Stimulated activated naive CD8-positive, alpha-beta T cell treated with anti-CD3 and anti-CD28 coated beads, Interleukin-15, Interleukin-2, amounts not matched to agents 100 U/mL and 50 U/mL, for 24 hours (primary cell): Measurements from ENCODE around the gene RAD51C.
"Not testable (repeated sequence)": the region's sequence is repeated elsewhere in the genome, so short reads cannot be mapped to it uniquely, and the experiment has no call there.

Experiments used
- ATAC-seq: fragments of 150-1000 bp; cut with Tn5 transposase; one replicate; pipeline ENCODE4 v1.10.0; 2021
- DNase-seq: peaks from one replicate; pipeline ENCODE4 v3.0.0; 2021

Gene RAD51C

DNA sequence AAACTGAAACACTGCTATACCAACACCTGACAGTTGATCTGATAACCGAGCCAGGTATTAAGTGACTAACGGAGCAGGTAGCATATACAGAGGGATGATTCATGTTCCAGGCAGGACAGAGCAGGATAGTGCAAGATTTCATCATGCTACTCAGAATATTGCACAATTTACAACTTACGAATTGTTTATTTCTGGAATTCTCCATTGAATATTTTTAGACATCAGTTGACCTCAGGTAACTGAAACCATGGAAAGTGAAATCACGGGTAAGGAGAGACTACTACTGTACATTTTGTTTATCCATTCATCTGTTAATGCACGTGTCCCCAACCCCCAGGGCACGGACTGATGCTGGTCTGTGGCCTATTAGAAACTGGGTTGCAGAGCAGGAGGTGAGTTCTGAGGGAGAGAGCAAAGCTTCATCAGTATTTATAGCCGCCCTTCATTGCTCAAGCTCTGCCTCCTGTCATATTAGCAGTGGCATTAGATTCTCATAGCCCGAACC, 48.8 kb downstream of the RAD51C start:
- no peak for ATAC-seq
- no peak for DNase-seq

DNA sequence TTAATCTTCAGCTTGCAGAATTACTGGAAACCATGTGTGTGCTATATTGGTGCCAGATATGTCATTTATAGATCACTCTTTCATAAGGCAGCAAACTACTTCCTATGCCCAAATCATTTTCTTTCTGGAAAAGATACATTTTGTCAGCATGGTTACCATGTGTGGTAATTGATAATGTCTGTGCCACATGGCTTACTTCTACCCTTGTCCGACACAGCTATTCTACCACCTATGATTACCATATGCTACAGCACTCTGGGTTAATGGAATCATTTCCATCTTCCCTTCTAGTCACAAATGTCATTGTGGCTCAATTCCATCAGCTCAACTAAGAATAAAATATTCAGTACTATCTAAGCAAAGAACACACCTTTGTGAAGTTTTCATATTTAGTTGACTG, 55.3 kb downstream of the RAD51C start:
- ATAC-seq: no peak
- no peak for DNase-seq

DNA sequence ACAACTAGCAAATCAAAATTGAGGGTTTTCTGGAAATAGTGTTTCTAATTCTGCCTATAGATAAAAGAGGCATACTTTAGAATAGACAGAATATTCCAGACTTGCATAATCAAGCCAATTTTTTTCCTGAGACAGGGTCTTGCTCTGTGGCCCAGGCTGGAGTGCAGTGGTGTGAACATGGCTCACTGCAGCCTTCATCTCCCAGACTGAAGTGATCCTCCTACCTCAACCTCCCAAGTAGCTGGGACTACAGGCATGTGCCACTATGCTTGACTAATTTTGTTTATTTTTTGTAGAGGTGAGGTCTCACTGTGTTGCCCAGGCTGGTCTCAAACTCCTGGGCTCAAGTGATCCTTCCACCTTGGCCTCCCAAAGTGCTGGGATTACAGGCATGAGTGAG, 57.2 kb downstream of the RAD51C start:
- DNase-seq, ATAC-seq: not testable (repeated sequence)

DNA sequence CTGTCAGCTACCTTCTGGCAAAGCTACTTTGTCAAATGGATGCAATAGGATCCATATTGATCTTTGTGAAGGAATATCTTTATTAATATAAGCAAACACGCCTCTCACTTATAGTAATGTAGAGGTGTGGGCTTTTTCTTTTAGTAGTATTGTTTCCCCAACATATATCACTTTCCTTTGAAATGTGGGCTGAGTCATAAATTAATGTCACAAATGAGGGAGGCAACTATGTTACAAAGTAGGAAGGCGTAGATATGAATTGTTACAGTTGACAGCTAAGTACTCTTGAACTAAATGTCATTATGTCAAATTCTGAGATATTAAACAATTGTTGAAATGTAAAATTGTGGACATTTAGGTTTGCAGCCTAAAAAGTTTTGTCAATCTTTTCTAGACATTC, 60.6 kb downstream of the RAD51C start:
- no peak for DNase-seq
- ATAC-seq: no peak

DNA sequence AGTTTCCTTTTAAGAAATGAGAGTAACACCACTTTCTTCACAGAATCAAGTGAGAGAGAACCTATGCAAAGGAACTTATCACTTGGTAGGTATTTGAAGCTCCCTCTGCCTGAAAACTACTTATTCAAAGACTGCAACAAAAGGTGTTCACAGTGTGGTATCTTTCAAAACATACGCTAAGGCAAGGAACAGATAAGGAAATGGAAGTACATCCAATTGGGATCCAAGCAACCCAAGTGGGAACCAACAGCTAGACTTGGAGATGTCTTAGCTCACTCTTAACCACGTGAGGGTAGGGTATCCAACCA, 62.8 kb downstream of the RAD51C start:
- no peak for ATAC-seq
- no peak for DNase-seq

DNA sequence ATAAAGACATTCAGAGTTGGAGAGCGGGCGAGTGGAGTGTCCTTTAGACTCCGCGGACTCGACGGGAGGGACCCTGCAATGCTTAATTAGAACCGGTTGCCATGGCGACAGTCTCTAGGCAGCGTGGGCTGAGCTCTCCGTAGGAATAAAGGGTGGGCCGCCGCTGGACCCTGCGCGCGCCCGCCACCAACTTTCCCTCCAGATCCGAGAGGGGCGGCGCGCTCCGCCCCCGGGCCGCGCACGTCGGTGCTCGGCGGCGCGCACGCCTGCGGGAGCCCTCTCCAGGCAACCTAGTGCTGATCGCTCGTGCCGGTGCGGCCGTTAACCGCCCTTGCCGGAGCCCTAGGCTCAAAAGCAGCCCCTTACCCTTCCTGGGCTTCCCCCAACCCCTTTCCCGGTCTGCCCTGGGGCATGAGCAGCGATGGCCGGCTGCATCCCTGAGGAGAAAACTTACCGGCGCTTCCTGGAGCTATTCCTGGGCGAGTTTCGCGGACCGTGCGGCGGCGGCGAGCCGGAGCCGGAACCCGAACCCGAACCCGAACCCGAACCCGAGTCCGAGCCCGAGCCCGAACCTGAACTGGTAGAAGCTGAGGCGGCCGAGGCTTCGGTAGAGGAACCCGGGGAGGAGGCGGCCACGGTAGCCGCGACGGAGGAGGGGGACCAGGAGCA, 63.3 kb downstream of the RAD51C start, which contains the start of gene PPM1E:
PPM1E (plus strand) TSS at position 278 of the 669 bp plus-strand sequence.
- ATAC-seq (peak; percentile 76), DNase-seq (peak; percentile 59)

DNA sequence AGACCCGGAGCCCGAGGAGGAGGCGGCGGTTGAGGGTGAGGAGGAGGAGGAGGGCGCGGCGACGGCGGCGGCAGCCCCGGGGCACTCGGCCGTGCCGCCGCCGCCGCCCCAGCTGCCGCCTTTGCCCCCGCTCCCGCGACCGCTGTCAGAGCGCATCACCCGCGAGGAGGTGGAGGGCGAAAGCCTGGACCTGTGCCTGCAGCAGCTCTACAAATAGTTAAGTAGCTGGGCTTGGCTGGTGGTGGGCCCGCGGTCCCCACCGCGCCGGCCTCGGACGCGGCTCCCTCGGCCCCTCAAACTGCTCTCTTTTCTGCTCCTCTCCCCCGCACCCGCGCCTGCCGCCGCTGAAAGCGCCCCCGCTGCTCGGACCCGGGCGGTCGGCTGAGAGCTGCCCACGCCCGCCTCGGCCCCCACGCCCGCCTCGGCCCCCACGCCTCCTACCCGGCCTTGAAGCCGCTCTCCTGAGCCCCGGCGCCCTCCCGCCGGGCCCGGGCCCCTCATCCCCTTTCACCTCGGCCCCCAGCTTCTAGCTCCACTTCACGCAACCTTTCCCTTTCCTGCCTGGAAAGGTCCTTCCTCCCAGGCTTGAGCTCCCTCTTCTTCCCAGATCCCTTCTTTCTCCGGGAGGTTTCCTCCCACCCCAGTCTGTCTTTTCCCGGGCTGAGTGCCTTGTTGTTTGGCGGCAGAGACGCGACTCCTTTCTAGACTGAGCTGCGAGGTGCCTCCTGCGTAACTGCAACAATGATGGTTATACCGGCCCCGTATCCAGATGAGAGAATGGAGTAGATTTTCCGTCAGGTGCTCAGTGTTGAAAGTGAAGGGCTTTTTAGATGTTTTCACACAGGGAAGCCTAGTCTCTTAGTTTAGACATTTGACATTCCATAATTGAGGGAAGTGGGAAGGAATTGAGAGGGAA, 64.1 kb downstream of the RAD51C start:
- ATAC-seq (peak; percentile 44), DNase-seq (peak; percentile 27)

DNA sequence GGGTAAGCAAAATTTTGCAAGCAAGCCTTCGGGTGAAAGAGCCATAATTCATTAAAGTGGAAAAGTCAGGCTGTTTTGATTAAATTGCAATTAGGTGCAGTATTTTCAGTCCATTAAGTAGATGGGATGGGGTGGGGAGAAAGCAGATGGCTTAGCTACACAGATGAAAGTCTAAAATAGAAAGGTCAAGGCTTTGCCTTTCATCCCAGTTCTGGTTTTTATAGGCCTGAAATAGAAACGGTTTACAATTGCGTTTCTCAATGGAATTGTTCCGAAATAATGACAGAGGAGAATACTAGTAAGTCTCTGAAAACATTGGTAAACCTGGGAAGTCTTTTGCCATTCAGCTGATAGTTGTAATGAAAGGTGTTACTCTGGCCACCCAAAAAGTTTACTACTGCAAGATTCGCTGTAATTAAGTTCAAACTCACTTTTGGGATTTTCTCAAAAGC, 64.8 kb downstream of the RAD51C start:
- no peak for ATAC-seq
- DNase-seq: no peak

DNA sequence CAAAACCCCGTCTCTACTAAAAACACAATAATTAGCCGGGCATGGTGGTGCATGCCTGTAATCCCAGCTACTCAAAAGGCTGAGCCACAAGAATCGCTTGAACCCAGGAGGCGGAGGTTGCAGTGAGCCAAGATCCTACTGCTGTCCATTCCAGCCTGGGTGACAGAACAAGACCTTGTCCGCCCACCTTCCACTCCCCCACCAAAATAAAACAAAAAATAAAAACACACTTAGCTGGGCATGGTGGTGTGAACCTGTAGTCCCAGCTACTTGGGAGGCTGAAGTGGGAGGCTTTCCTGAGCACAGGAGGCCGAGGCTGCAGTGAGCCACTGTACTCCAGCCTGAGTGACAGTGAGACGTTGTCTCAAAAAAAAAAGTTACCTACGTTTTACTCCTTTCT, 66.5 kb downstream of the RAD51C start:
- ATAC-seq (no peak), DNase-seq (no peak)

DNA sequence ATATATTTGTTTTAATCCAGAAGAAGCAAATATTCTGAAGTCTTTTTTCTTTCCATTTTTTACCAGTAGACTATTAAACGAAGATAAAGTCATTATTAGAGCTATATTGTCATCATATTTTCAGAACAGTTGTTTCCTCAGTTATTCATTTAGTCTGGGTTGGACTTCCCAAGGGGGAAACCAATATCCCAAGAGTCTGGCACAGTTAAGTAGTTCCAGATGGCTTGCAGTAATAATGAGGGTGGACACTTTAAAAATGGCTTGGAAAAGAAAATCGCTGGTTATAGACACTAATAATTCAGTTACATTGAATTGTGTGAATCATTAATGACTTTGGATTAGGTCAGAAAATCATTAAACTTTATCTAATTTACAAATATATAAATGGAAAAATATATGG, 67.1 kb downstream of the RAD51C start:
- ATAC-seq (no peak), DNase-seq (no peak)

DNA sequence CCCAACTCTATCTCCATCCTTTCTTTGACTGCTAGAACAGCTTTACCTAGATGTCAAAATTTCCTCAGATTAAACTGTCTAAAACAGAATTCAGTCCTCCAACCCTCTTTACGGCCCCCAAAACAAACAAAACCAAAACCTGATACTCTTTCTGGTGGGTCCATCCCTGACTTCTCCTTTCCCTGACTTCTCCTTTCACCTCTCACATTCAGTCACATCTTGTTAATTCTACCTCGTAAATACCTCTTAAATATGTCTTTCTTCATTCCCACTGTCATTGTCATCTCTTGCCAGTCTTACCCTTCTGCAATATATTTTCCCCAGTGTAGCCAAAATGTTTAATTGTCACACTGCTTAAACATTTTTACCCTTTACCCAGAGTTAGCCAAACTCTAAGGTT, 67.8 kb downstream of the RAD51C start:
- ATAC-seq: no peak

DNA sequence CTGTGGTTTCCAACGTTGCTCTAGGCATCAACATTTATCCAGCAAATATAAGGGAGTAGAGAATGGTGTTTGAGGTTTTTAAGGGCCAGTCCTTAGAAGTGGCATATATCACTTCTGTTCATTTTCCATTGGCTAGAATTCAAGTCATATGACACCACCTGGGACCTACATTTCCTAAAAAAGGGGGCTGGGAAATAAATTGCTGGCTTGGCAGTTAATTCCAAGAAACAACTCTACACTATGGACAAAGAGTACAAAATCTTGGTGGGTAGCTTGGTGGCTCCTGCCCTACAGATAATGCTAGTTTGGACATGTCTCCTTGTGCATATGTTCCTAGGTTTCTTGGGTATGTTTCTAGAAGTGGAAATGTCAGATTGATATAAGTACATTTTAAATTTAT, 70.9 kb downstream of the RAD51C start:
- DNase-seq: no peak
- no peak for ATAC-seq

More for the DNA sequence above, 67.8 kb downstream of the RAD51C start:
- DNase-seq: no peak

DNA sequence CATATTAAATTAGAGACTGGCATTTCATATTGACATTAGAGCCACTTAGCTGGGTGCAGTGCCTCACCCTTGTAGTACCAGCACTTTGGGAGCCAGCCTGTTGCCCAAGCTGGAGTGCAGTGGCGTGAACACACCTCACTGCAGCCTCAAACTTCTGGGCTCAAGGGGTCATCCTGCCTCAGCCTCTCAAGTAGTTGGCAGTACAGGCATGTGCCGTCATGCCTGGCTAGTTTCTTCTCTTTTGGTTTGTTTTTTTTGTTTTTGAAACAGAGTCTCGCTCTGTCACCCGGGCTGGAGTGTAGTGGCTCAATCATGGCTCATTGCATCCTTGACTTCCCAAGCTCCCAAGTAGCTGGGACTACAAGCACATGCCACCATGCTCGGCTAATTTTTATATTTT, 72.0 kb downstream of the RAD51C start:
- ATAC-seq: no peak
- DNase-seq: no peak

DNA sequence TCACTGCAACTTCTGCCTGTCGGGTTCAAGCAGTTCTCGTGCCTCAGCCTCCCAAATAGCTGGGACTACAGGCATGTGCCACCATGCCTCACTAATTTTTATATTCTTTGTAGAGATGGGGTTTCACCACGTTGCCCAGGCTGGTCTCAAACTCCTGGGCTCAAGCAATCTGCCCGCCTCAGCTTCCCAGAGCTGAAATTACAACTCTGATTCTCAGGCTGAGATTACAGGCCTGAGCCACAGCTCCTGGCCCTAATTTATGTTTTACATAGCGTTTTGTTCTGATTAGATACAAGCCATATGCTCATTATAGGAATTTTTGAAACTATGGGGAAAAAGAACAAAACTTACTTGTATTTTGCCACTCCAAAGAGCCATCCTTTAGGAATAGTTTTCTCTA, 86.1 kb downstream of the RAD51C start:
- ATAC-seq, DNase-seq: not testable (repeated sequence)

DNA sequence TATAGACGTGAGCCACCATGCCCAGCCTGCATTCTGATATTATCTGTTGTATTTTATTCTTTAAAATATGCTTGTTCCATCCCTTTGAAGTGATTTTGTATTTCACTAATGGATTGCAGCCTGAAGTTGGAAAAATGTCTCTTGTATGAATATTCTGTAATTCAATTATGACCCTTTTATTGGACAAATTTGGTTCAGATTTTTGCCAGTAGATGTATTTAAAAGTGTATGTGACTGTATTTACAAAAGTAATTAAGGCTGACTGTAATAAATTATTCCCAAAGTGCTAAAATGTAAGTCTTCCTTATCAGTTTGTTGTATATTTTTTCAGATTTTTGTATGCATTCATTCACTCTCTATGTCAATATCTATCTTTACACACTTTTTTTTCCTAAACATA, 87.0 kb downstream of the RAD51C start:
- ATAC-seq (no peak), DNase-seq (no peak)

DNA sequence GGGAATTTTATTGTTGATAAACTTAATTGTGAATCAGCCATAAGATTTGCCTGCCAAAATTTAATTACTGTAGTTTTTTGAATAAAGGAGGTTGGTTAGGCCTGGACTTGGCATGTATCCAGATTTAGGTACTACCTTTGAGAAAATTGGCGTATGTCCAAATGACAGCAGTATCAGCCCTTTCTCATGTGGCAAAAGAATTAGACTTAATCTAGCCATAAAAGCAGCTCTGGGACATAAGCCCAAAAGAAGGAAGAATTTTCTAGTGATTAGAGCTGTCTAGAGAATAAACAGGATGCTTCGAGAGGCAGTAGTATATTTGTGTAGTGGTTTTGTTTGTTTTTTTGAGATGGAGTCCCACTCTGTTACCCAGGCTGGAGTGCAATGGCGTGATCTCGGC, 91.0 kb downstream of the RAD51C start:
- DNase-seq (no peak), ATAC-seq (no peak)

DNA sequence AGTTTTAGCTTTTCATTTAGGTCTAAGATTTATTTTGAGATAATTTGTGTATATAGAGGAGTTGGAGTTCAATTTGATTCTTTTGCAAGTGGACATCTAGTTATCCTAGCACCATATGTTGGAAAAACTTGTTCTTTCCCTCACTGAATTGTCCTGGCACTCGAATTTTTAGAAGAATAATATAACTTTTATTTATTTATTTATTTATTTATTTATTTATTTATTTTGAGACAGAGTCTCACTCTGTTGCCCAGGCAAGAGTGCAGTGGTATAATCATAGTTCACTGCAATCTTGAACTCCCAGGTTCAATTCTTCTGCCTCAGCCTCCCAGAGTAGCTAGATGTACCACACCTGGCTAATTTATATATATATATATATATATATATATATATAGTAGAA, 92.7 kb downstream of the RAD51C start:
- DNase-seq (no peak), ATAC-seq (no peak)
